HG02588 (cell line): ENCODE measurements around the gene FARSB.
"Not testable (repeated sequence)": the region's sequence is repeated elsewhere in the genome, so short reads cannot be mapped to it uniquely, and the experiment has no call there.

Experiments
- ATAC-seq: cut with Tn5 transposase; IDR thresholded peaks from one replicate; pipeline ENCODE4 v1.9.1; 2021; ENCODE audit warnings: mild to moderate bottlenecking, moderate library complexity; ENCODE audit not compliant: unreplicated experiment

The FARSB gene

DNA sequence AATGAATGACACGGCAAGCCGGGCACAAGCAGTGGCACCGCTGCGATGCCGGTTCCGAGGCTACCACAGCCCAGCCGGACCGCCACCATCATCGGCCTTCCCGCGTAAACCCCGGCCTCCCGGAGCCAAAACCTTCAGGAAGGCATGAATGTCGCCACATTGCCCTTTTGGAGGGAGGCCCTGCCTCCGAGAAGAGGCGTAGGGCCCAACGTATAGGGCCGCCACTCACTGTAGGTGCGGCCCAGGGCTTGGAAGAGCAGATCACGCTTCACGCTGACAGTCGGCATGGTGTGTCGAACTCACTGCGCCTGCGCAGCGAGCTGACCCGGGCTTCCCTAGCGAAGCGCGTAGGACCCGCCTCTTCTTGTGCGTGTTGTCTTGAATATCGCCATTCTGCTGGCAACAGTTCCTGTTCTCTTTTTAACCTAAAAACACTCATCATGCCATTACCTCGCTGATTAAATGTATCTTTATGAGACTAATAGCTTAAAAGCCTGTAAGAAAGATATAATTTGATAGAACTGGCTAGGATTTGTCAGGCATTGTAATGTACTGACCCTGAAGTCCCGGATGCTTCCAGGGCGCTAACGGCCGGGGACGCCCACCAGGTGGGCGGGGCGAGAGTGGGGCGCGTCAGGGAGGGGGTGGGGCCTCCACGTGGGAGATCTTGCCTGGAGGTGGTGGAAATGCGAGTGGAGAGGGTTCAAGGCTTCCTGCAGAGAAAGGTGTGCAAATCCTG lies at the start of gene FARSB:
TSS of gene FARSB (minus strand) at position 306 of the 739 bp plus-strand sequence. CDS start at position 287, 19 bp downstream.
- peak; percentile 92 for ATAC-seq

GRCh38 chr2:222703886-222704285 lies 48.0 kb upstream of the FARSB start:
- ATAC-seq: no peak

DNA sequence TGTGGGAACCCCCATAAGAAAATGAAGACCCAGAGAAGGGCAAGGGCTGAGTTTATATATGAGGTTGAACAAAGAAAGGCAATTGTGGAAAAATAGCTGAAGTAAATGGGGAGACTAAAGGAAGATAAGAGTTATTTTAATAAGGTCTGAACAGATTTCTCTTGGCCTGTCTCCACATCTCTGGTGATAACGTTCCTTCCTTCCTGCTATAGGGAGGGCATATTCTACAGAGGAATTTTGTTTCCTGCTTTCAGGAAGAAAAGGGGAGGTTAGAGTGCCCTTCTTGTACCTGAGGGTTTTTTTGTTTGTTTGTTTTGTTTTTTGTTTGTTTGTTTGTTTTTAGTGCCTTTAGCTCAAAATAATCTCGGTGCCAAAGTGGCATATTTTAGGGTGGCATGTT lies 47.2 kb upstream of the FARSB start:
- no peak for ATAC-seq

GRCh38 chr2:222701721-222702131 lies 45.8 kb upstream of the FARSB start:
- ATAC-seq: no peak

- ATAC-seq: no peak
Measured at GRCh38 chr2:222701233-222701632, 45.3 kb upstream of the FARSB start.

GRCh38 chr2:222698276-222698675 lies 42.4 kb upstream of the FARSB start:
- no peak for ATAC-seq

DNA sequence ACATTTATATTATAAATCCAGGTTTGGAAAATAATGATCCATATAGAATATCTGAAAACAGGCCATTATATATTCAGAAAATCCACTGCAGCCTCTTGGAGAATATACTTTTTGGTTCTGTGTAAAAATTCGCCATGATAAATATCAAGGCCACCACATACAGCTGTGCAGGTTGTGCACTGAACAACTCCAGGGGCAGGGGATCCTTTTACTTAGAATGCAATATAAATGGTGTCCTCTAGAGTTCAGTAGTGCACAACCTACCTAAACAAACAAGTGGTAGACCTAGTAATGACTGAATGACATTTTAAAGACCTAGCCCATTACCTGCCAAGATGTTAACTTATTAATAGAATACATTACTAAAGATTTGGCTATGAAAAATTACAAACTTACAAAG lies 37.9 kb upstream of the FARSB start:
- peak; percentile 45 for ATAC-seq

DNA sequence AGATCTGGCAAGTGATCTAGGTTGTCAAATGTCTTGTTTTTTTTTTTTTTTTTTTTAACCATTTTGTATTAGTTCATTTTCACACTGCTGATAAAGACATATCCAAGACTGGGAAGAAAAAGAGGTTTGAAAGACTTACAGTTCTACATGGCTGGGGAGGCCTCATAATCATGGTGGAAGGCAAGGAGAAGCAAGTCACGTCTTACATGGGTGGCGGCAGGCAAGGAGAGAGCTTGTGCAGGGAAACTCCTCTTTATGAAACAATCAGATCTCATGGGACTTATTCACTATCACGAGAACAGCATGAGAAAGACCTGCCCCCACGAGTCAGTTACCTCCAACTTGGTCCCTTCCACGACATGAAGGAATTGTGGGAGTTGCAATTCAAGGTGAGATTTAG lies 37.5 kb upstream of the FARSB start:
- not testable (repeated sequence) for ATAC-seq

DNA sequence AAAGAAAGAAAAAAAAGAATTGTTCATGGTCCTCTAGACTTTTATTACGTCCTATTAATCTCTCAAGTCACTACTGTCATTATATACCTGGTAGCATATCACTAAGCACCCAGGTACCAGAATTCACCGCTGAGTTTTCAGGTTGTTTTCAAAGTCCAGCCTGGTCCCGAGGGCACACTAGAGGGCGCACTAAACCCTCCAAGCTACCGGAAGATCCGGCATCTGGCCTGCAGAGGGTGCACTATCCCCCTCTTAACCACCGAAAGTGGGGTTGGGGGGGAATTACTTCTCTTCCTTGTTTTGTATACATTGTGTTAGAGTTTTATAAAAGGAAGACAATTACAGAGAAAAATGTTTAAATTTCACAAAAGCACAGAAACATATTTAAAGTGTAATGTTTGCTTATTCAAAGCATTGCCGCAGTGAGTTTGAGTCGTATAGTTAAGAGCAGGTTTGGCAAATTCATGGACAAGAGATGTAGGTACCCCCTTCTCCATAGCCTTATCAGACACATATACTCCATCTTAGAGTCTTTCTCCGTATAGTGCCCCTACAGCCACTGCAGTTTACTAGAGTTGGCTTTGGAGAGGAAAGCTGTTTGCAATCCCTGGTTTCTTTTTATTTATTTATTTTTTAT lies 34.8 kb upstream of the FARSB start:
- ATAC-seq: peak; percentile 94

DNA sequence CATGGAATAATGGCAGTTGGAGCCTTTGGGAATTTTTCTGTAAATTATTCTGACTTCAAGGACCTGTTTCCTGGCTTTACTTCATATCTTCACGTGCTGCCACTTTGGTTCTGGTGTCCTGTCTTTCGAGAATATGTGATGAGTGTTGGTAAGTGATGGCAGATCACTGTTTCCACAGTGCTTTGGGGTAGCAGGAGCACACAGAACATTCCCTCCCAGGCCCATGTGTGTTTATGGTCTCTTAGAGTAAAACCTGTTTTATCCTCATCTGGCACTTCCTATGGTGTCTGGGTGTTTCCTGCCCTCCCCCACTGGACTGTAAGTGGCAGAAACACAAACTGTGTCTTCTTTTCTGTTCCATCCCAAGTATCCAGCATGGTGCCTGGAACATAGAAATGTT lies 33.4 kb upstream of the FARSB start:
- no peak for ATAC-seq

DNA sequence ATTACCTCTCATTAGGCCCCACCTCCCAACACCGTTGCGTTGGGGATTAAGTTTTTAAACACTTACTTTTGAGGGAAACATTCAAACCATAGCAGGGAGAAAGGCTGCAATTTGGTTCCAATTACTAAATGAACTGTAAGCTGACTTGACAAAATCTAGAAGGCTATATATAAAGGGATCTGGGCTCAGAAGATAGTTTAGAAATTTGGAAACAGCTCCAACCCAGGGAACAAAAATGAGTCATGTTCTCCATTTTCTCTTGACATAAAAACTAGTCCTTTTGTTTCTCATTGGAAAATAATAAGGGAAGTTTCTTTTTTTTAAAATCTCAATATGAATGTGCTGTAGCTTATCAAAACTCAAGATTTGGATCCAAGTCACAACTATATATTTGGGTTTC lies 33.0 kb upstream of the FARSB start:
- no peak for ATAC-seq

- ATAC-seq: no peak
Measured at GRCh38 chr2:222686086-222686750, 30.3 kb upstream of the FARSB start.

DNA sequence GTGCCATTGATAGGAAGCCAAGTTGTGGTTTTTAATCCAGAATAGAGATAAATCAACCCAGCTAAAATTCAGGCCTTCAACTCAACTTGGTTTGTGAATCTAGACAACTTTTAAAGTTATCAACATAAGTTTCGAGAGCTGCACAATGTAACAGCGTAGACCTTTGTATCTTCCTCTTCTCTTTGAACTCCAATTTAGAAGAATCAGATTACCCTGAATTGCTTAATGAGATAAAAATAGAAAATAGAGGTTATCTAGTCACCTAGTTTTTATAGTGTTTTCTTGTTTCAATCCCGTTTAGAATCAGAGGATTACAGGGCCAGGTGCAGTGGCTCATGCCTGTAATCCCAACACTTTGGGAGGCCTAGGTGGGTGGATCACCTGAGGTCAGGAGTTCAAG lies 27.9 kb upstream of the FARSB start:
- no peak for ATAC-seq

DNA sequence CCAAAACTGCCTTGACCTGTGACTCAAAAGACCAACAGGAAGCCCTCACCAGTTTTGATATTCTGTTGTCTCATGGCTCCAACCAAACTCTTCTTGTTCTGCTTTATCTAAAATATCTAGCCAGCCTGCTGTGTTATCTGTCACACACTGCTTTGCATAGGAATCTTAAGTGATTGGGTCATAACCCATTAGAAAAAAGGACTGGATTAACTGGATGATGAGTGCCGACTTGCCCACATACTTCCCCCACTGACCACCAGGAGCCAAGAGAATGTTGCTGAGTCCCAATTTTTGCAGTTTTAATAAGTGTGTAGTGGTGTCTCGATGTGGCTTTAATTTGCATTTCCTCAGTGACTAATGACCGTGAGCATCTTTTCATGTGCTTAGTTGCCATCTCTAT lies 22.1 kb upstream of the FARSB start:
- no peak for ATAC-seq

GRCh38 chr2:222673883-222674282 lies 18.0 kb upstream of the FARSB start:
- no peak for ATAC-seq

DNA sequence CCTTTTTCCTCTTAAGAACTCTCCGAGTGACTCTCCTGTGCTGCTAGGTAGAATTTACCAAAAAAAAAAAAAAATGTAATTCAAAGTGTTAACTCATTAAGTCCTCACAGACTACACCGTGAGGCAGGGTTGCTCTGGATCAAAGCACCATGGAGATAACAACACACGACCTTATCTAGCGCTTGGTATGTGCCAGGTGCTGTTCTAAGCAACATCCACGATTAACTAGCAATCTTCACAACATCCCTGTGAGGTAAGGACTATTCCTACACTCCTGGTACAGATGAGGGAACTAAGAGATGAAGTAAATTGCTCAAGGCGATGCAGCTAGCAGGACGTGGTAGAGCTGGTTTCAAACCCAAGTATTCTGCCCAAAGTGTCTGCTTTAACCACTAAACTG lies 17.4 kb upstream of the FARSB start:
- ATAC-seq: no peak

GRCh38 chr2:222672068-222672401 lies 16.1 kb upstream of the FARSB start:
- ATAC-seq: no peak

GRCh38 chr2:222671259-222672067 lies 15.6 kb upstream of the FARSB start, which contains the start of gene MOGAT1:
Gene MOGAT1 (plus strand): TSS chr2:222671658. CDS start chr2:222671786, 128 bp downstream.
- no peak for ATAC-seq

- no peak for ATAC-seq
Measured at GRCh38 chr2:222670191-222671038, 14.5 kb upstream of the FARSB start.

DNA sequence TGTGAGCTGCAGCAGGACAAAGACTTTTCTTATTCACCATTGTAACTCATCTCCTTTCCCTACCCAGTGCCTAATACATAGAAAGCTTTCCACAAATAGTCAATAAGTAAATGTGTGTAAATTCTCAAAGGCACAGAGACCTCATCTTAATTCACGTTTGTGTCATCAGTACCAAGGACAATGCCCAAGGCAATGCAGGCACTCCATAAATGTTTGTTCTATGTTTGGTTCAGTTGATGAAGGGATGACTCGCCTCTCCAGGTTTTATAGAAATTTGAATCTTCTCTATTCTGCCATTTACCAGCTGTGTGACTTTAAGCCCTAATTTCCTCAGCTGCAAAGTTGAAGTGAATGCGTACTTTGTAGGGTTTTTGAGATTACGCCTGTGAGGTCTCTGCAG lies 13.5 kb upstream of the FARSB start:
- ATAC-seq: no peak
